Epithelial cell of proximal tubule (primary cell): ENCODE results near the gene ZNF609. TPM values are rescaled to one million over a fixed set of nuclear protein-coding genes. Genes with fewer than 3 reads are reported as not detected.
A peak's percentile ranks its signal among the peaks of the same experiment; 100 is the strongest.

Experiments used
- DNase-seq: peaks from one replicate; pipeline ENCODE4 v3.0.0-alpha.2; 2011; ENCODE audit warnings: low read depth
- H3K4me3 ChIP-seq: 2 replicates; pipeline ENCODE4 v1.5.1; 2011; ENCODE audit warnings: low read depth, mild to moderate bottlenecking, low read length
- CTCF ChIP-seq: conservative IDR thresholded peaks from 2 replicates; pipeline ENCODE4 v1.5.1; 2012; ENCODE audit warnings: low read depth, mild to moderate bottlenecking, low read length
- total RNA-seq: library from RNA; depleted of rRNA; stranded (reverse); fragments of >200 nt; gene quantifications from 2 replicates; pipeline ENCODE4 v1.2.3, GENCODE V29; 2015

ZNF609 gene
- total RNA-seq, 1 donor from 2014 or later = 11.0 TPM

- H3K4me3 ChIP-seq = no peak overlapping the region
- TF ChIP-seq CTCF = no peak
- no peak for DNase-seq
These were observed 237.6 kb downstream of the ZNF609 start for GRCh38 chr15:64697911-64698369.

GRCh38 chr15:64698823-64699222, 238.4 kb downstream of the ZNF609 start:
- no peak overlapping the region for H3K4me3 ChIP-seq
- TF ChIP-seq CTCF = no peak
- DNase-seq = no peak

- no peak for TF ChIP-seq CTCF
- no peak overlapping the region for H3K4me3 ChIP-seq
- no peak for DNase-seq
These were observed 239.5 kb downstream of the ZNF609 start for GRCh38 chr15:64699751-64700388.

GRCh38 chr15:64701051-64701450, 240.7 kb downstream of the ZNF609 start:
- DNase-seq = no peak
- TF ChIP-seq CTCF = no peak
- peak overlapping the region; percentile 91 for H3K4me3 ChIP-seq

GRCh38 chr15:64701482-64702184, 241.3 kb downstream of the ZNF609 start:
- DNase-seq = no peak
- no peak for TF ChIP-seq CTCF
- H3K4me3 ChIP-seq = peak overlapping the region; percentile 91

- DNase-seq = no peak
These were observed 242.6 kb downstream of the ZNF609 start for GRCh38 chr15:64702816-64703631.

More at GRCh38 chr15:64702816-64703631, 242.6 kb downstream of the ZNF609 start:
- peak overlapping the region; percentile 91 for H3K4me3 ChIP-seq
- no peak for TF ChIP-seq CTCF
